COLO668 (cell line): ENCODE results near the gene OR10H5.
"Not testable (repeated sequence)": the region's sequence is repeated elsewhere in the genome, so short reads cannot be mapped to it uniquely, and the experiment has no call there.

Experiments used
- DNase-seq: peaks from one replicate; lab custom pipeline; 2025; ENCODE audit not compliant: unreplicated experiment; lab: John Stamatoyannopoulos, UW

OR10H5 gene

GRCh38 chr19:15843203-15843893 lies 55.9 kb downstream of the OR10H5 start:
- no peak for DNase-seq

- not testable (repeated sequence) for DNase-seq
Observed at GRCh38 chr19:15843894-15844222, 56.4 kb downstream of the OR10H5 start.

- no peak for DNase-seq
Observed at GRCh38 chr19:15846923-15847322, 59.5 kb downstream of the OR10H5 start.

- no peak for DNase-seq
Observed at GRCh38 chr19:15850385-15850784, 62.9 kb downstream of the OR10H5 start.
